Stomach smooth muscle (tissue), 2 donors: ENCODE measurements around the gene ADAMTS2.

Source experiments
- H3K27ac ChIP-seq: one replicate; pipeline ENCODE4 v1.7.0; 2013; ENCODE audit warnings: mild to moderate bottlenecking, low read length, inconsistent platforms
- H3K27me3 ChIP-seq, 2 donors: one replicate each; pipeline ENCODE4 v1.7.0; 2013; ENCODE audit warnings: low read length in 2 of 2; ENCODE audit not compliant: insufficient read depth in 2 of 2, control insufficient read depth in 1 of 2
- H3K36me3 ChIP-seq, 2 donors: one replicate each; pipeline ENCODE4 v1.7.0; 2013; ENCODE audit warnings: low read length in 2 of 2; ENCODE audit not compliant: control insufficient read depth in 2 of 2, insufficient read depth in 2 of 2
- H3K4me1 ChIP-seq: one replicate; pipeline ENCODE4 v1.7.0; 2013; ENCODE audit warnings: low read length; ENCODE audit not compliant: control insufficient read depth, insufficient read depth
- H3K4me3 ChIP-seq, 2 donors: one replicate each; pipeline ENCODE4 v1.7.0; 2013; ENCODE audit warnings: low read length in 2 of 2
- H3K9ac ChIP-seq, 2 donors: one replicate each; pipeline ENCODE4 v1.7.0; 2013; ENCODE audit warnings: low read length in 2 of 2, mild to moderate bottlenecking in 1 of 2
- H3K9me3 ChIP-seq, 2 donors: one replicate each; pipeline ENCODE4 v1.7.0; 2013; ENCODE audit warnings: low read length in 2 of 2; ENCODE audit not compliant: control insufficient read depth in 2 of 2
- donor health status: healthy.
- donor health status: Pancreatic carcinoma.

Gene ADAMTS2

GRCh38 chr5:179250561-179251225 is 94.6 kb downstream of the ADAMTS2 start:
- H3K4me3 ChIP-seq, result no peak overlapping the region
- H3K9ac ChIP-seq, result no peak overlapping the region
- no peaks in the 10 kb centered on the region for H3K36me3 ChIP-seq
- H3K27me3 ChIP-seq, result no peaks in the 10 kb centered on the region
- no peaks in the 10 kb centered on the region for H3K9me3 ChIP-seq
- H3K27ac ChIP-seq, result no peak overlapping the region
- no peaks in the 10 kb centered on the region for H3K4me1 ChIP-seq

GRCh38 chr5:179246227-179246626 is 99.0 kb downstream of the ADAMTS2 start:
- H3K27me3 ChIP-seq, result no peaks in the 10 kb centered on the region
- no peak overlapping the region for H3K27ac ChIP-seq
- H3K36me3 ChIP-seq, result no peaks in the 10 kb centered on the region
- no peak overlapping the region for H3K4me3 ChIP-seq
- no peak overlapping the region for H3K9ac ChIP-seq
- no peaks in the 10 kb centered on the region for H3K9me3 ChIP-seq
- H3K4me1 ChIP-seq, result peaks cover 4% of the 10 kb centered on the region

GRCh38 chr5:179245031-179245430 is 100.2 kb downstream of the ADAMTS2 start:
- Histone ChIP-seq H3K4me3 (no peak overlapping the region), H3K36me3 (no peaks in the 10 kb centered on the region), H3K9me3 (no peaks in the 10 kb centered on the region), H3K9ac (no peak overlapping the region), H3K4me1 (peaks cover 7% of the 10 kb centered on the region), H3K27ac (no peak overlapping the region), H3K27me3 (no peaks in the 10 kb centered on the region)

DNA sequence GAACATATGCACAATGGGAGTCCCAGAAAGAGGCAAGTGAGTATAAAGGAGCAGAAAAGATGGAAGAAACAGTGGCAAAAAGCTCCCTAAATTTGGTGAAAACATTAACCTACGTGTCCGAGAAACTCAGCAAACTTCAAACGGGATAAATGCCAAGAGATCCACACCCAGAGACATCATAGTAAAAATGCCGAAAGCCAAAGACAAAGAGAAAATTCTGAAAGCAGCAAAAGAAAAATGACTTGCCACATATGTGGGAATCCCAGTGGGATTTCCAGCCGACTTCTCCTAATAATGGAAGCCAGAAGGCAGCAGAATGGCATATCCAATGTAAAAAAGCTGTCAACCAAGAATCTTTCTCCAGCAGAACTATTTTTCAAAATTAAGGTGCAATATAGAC is 101.2 kb downstream of the ADAMTS2 start:
- H3K4me1 ChIP-seq, result peaks cover 7% of the 10 kb centered on the region
- no peaks in the 10 kb centered on the region for H3K9me3 ChIP-seq
- H3K4me3 ChIP-seq, result no peak overlapping the region
- H3K27me3 ChIP-seq, result no peaks in the 10 kb centered on the region
- H3K9ac ChIP-seq, result no peak overlapping the region
- H3K27ac ChIP-seq, result no peak overlapping the region
- no peaks in the 10 kb centered on the region for H3K36me3 ChIP-seq

GRCh38 chr5:179243333-179243732 is 101.9 kb downstream of the ADAMTS2 start:
- H3K4me1 ChIP-seq, result peaks cover 7% of the 10 kb centered on the region
- no peaks in the 10 kb centered on the region for H3K36me3 ChIP-seq
- no peaks in the 10 kb centered on the region for H3K9me3 ChIP-seq
- no peak overlapping the region for H3K9ac ChIP-seq
- no peak overlapping the region for H3K27ac ChIP-seq
- no peak overlapping the region for H3K4me3 ChIP-seq
- H3K27me3 ChIP-seq, result no peaks in the 10 kb centered on the region

DNA sequence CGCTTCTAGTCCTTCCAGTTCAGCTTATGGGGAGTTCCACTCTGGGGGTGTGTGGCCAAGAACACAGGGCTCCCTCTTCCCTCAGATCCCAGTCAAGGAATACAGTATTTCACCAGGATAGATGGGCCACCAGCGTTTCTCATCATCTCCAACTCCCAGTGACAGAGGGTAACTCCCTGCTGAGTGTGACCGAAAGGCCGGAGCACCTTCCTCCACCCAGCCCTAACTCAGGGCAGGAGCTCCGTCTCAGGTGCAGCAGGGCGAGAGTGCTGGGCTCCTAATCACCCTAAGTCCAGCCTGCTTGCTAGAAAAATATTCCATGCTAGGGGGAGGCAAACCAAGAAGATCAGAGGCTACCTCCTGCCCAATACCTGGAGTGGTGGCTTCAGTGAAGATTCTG is 102.6 kb downstream of the ADAMTS2 start:
- no peak overlapping the region for H3K4me3 ChIP-seq
- no peak overlapping the region for H3K27ac ChIP-seq
- peaks cover 7% of the 10 kb centered on the region for H3K4me1 ChIP-seq

DNA sequence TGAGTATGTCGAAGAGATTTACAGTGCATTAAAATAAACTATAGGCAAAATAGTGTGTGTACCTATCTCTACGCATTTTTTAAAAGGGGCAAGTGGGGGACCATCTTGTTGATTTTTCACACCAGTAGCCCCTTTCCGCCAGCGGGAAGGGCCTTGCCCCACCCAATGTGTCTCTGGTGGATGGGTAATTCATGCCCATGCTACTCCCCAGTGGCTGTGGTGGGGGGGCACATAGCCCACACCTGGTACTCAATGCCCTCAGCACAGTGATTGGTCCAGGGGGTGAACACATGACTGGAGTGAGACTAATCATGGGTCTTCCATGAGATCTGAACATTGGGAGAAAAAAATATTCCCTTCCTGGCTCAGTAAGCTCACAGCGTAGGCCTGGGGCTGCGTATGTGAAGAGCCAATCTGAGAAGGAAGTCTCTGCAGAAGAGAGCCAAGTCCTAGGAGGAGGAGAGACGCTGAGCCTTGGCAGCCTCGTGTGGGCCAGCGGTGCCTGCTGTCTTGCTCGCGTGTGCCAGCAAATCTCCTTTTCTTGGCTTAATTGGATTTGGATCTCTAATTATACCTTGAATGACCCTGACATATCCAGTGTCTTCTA is 103.4 kb downstream of the ADAMTS2 start:
- no peaks in the 10 kb centered on the region for H3K27me3 ChIP-seq
- H3K4me1 ChIP-seq, result peaks cover 7% of the 10 kb centered on the region
- H3K9me3 ChIP-seq, result no peaks in the 10 kb centered on the region
- no peak overlapping the region for H3K27ac ChIP-seq
- no peak overlapping the region for H3K4me3 ChIP-seq
- H3K36me3 ChIP-seq, result no peaks in the 10 kb centered on the region
- no peak overlapping the region for H3K9ac ChIP-seq

More for the DNA sequence above, 102.6 kb downstream of the ADAMTS2 start:
- no peaks in the 10 kb centered on the region for H3K36me3 ChIP-seq
- no peaks in the 10 kb centered on the region for H3K9me3 ChIP-seq
- H3K9ac ChIP-seq, result no peak overlapping the region
- no peaks in the 10 kb centered on the region for H3K27me3 ChIP-seq

DNA sequence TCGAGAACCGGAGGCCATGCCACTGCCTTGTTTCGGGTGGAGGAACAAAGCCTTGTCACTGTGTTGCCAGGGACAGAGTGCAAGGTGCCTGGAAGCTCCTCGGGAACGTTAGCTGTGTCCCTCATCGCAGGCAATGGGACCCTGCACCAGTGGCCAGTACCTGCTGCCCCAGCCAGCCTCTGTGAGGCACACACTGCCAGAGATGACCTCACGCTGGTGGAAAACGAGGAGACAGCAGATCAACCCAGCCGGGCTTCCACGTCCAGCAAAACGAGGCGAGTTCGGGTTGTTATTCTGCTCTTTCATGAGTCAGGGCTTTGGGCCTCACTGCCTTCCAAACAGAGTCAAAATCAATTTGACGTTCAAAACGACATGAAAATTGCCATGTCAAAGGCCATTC is 104.1 kb downstream of the ADAMTS2 start:
- H3K4me3 ChIP-seq, result no peak overlapping the region

GRCh38 chr5:179240561-179240960 is 104.7 kb downstream of the ADAMTS2 start:
- no peaks in the 10 kb centered on the region for H3K36me3 ChIP-seq
- no peaks in the 10 kb centered on the region for H3K9me3 ChIP-seq
- no peak overlapping the region for H3K27ac ChIP-seq
- no peak overlapping the region for H3K9ac ChIP-seq
- peaks cover 7% of the 10 kb centered on the region for H3K4me1 ChIP-seq
- H3K4me3 ChIP-seq, result no peak overlapping the region
- no peaks in the 10 kb centered on the region for H3K27me3 ChIP-seq

More for the DNA sequence above, 104.1 kb downstream of the ADAMTS2 start:
- H3K27ac ChIP-seq, result no peak overlapping the region
- H3K9ac ChIP-seq, result no peak overlapping the region
- H3K4me1 ChIP-seq, result peaks cover 7% of the 10 kb centered on the region
- no peaks in the 10 kb centered on the region for H3K27me3 ChIP-seq
- H3K9me3 ChIP-seq, result no peaks in the 10 kb centered on the region
- H3K36me3 ChIP-seq, result no peaks in the 10 kb centered on the region

- Histone ChIP-seq H3K9me3 (no peaks in the 10 kb centered on the region), H3K4me1 (peaks cover 7% of the 10 kb centered on the region), H3K27ac (no peak overlapping the region), H3K36me3 (no peaks in the 10 kb centered on the region), H3K4me3 (no peak overlapping the region), H3K27me3 (no peaks in the 10 kb centered on the region), H3K9ac (no peak overlapping the region)
Measured at GRCh38 chr5:179239256-179240135, 105.8 kb downstream of the ADAMTS2 start.
